HEK293 (cell line): ENCODE measurements around the gene IGF2BP2.

Source experiments
- CTCF ChIA-PET: fragments of 350-600 bp; formaldehyde crosslinking; extraction: SDS; loops from one replicate; lab custom pipeline; 2021; ENCODE audit warnings: antibody characterized with exemption; lab: Yijun Ruan, JAX
- POLR2A ChIA-PET: fragments of 300-600 bp; formaldehyde crosslinking; extraction: SDS; loops from one replicate; lab custom pipeline; 2020; ENCODE audit warnings: antibody characterized with exemption, inconsistent platforms; lab: Yijun Ruan, JAX
- H3K27ac ChIP-seq: fragments of 200-500 bp; sonication (Bioruptor generic); 2 replicates; pipeline ENCODE4 v1.5.1; 2014; ENCODE audit warnings: low read depth, low read length, control low read depth, inconsistent platforms; ENCODE audit errors: extremely low read depth
- H3K36me3 ChIP-seq, 2 experiments: fragments of 200-500 bp in 1 of 2; sonication (Bioruptor generic) in 1 of 2; 1 replicate in 1 of 2; 2 replicates in 1 of 2; pipeline ENCODE4 v1.5.1; 2014 to 2017; ENCODE audit warnings: inconsistent platforms in 2 of 2, low read length in 2 of 2; ENCODE audit not compliant: control insufficient read depth in 2 of 2, insufficient read depth in 1 of 2
- H3K4me1 ChIP-seq: fragments of 200-500 bp; sonication (Bioruptor generic); 2 replicates; pipeline ENCODE4 v1.5.1; 2014; ENCODE audit warnings: mild to moderate bottlenecking, low read length, inconsistent platforms; ENCODE audit not compliant: control insufficient read depth, insufficient read depth
- H3K4me3 ChIP-seq: 2 replicates; pipeline ENCODE4 v1.5.1; 2011; ENCODE audit warnings: low read depth, mild to moderate bottlenecking, control low read depth, low read length, moderate library complexity
- H3K9me3 ChIP-seq: fragments of 200-500 bp; sonication (Bioruptor generic); 2 replicates; pipeline ENCODE4 v1.5.1; 2014; ENCODE audit warnings: low read depth, low read length, inconsistent platforms; ENCODE audit not compliant: control insufficient read depth, insufficient read depth
- GLI2 ChIP-seq: fragments of 450-650 bp; formaldehyde crosslinking; IDR thresholded peaks from 2 replicates; pipeline ENCODE4; 2017; ENCODE audit warnings: missing biosample characterization, missing genetic modification characterization, low read depth, borderline replicate concordance
- MZF1 ChIP-seq: fragments of 450-650 bp; formaldehyde crosslinking; IDR thresholded peaks from 2 replicates; pipeline ENCODE4 v1.5.1; 2017; ENCODE audit warnings: missing biosample characterization, missing genetic modification characterization, borderline replicate concordance
- PATZ1 ChIP-seq: fragments of 450-650 bp; formaldehyde crosslinking; IDR thresholded peaks from 2 replicates; pipeline ENCODE4 v1.5.1; 2016; ENCODE audit warnings: missing biosample characterization, missing genetic modification characterization
- PRDM6 ChIP-seq: fragments of 450-650 bp; formaldehyde crosslinking; IDR thresholded peaks from 2 replicates; pipeline ENCODE4 v1.5.1; 2017; ENCODE audit warnings: missing biosample characterization, missing genetic modification characterization
- ZBTB49 ChIP-seq: fragments of 450-650 bp; formaldehyde crosslinking; IDR thresholded peaks from 2 replicates; pipeline ENCODE4 v1.5.1; 2016; ENCODE audit warnings: missing biosample characterization, missing genetic modification characterization, low read depth
- ZNF132 ChIP-seq: fragments of 450-650 bp; formaldehyde crosslinking; IDR thresholded peaks from 2 replicates; pipeline ENCODE4 v1.5.1; 2017; ENCODE audit warnings: missing biosample characterization, missing genetic modification characterization, borderline replicate concordance
- ZNF169 ChIP-seq: fragments of 450-650 bp; formaldehyde crosslinking; IDR thresholded peaks from 2 replicates; pipeline ENCODE4 v1.5.1; 2016; ENCODE audit warnings: missing biosample characterization, missing genetic modification characterization
- ZNF174 ChIP-seq: fragments of 450-650 bp; formaldehyde crosslinking; IDR thresholded peaks from 2 replicates; pipeline ENCODE4 v1.5.0; 2017; ENCODE audit warnings: missing biosample characterization, mild to moderate bottlenecking, missing genetic modification characterization
- ZNF202 ChIP-seq: fragments of 450-650 bp; formaldehyde crosslinking; IDR thresholded peaks from 2 replicates; pipeline ENCODE4 v1.5.1; 2016; ENCODE audit warnings: missing biosample characterization, missing genetic modification characterization, borderline replicate concordance
- ZNF24 ChIP-seq: fragments of 450-650 bp; formaldehyde crosslinking; IDR thresholded peaks from 2 replicates; pipeline ENCODE4 v1.5.1; 2016; ENCODE audit warnings: missing biosample characterization, missing genetic modification characterization
- ZNF341 ChIP-seq: fragments of 450-650 bp; formaldehyde crosslinking; IDR thresholded peaks from 2 replicates; pipeline ENCODE4; 2016; ENCODE audit warnings: low read depth, missing biosample characterization, missing genetic modification characterization
- ZNF548 ChIP-seq: fragments of 450-650 bp; formaldehyde crosslinking; IDR thresholded peaks from 2 replicates; pipeline ENCODE4 v1.5.1; 2016; ENCODE audit warnings: missing biosample characterization, missing genetic modification characterization
- ZNF621 ChIP-seq: fragments of 450-650 bp; formaldehyde crosslinking; IDR thresholded peaks from 2 replicates; pipeline ENCODE4 v1.5.1; 2017; ENCODE audit warnings: missing biosample characterization, missing genetic modification characterization
- ZNF768 ChIP-seq: fragments of 450-650 bp; formaldehyde crosslinking; IDR thresholded peaks from 2 replicates; pipeline ENCODE4 v1.5.1; 2018; ENCODE audit warnings: missing biosample characterization, mild to moderate bottlenecking, missing genetic modification characterization
- ZNF843 ChIP-seq: fragments of 450-650 bp; formaldehyde crosslinking; IDR thresholded peaks from 2 replicates; pipeline ENCODE4 v1.5.1; 2016; ENCODE audit warnings: missing biosample characterization, missing genetic modification characterization
- TF ChIP-seq, protein P1 (sequence below): fragments of 450-650 bp; formaldehyde crosslinking; IDR thresholded peaks from 2 replicates; pipeline ENCODE4 v1.5.0; 2017; ENCODE audit warnings: missing biosample characterization, missing genetic modification characterization, borderline replicate concordance

The IGF2BP2 gene

DNA sequence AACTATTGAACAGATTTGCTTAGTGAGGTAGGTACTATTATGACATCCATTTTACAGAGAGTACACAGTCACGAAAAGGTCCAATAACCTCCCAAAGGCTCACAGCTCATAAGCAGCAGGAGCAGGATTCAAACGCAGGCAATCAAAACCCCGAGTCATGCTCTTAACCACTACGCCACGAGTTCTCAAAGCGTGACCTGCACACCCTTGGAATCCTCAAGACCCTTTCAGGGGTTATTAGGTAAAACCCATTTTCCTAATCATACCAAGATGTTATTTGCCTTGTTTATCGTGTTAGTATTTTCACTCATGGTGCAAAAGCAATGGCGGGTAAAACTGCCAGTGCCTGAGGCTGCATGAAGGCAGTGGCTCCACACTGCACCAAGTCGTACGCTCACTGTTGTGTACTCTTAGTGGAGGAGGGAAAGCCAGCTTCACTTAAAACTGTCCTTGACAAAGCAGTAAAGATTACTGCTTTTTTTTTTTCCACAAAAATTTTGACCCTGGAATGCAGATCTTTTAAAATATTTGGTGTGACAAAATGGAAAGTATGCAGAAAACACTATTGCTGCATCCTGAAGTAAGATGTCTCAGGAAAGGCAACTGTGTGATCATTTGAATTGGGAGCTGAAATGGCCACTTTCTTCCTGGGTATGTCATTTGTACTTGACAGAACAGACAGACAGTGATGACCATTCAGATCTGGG is 96.1 kb downstream of the IGF2BP2 start:
- 0 out of 2 replicates have a peak, but pooled peaks cover 3% of the 10 kb centered on the region for H3K4me1 ChIP-seq
- ChIA-PET CTCF (interaction anchor here (2.3 kb wide), 1 partner anchor 69 kb away, joined by 7 read pairs; no protein-coding TSS in a partner anchor), POLR2A (interaction anchor here (0.9 kb wide), 1 partner anchor 12 kb away, joined by 3 read pairs; no protein-coding TSS in a partner anchor)

GRCh38 chr3:185727873-185728272 is 97.0 kb downstream of the IGF2BP2 start:
- ChIA-PET CTCF (interaction anchor here (1.1 to 2.3 kb wide), 2 partner anchors 68 to 216 kb away, joined by 3 to 7 read pairs; no protein-coding TSS in a partner anchor), POLR2A (no interaction called here)
- Histone ChIP-seq H3K27ac (no peak overlapping the region), H3K36me3 (no peaks in the 10 kb centered on the region), H3K4me3 (no peak overlapping the region), H3K9me3 (no peaks in the 10 kb centered on the region), H3K4me1 (0 out of 2 replicates have a peak, but pooled peaks cover 3% of the 10 kb centered on the region)
- TF ChIP-seq PRDM6 (no peak), MZF1 (tag by site-specific recombination) (peak; percentile 45; the same call in 1 of the 2 replicates)

More for the DNA sequence above, 96.1 kb downstream of the IGF2BP2 start:
- Histone ChIP-seq H3K9me3 (no peaks in the 10 kb centered on the region), H3K36me3 (no peaks in the 10 kb centered on the region), H3K4me3 (no peak overlapping the region), H3K27ac (no peak overlapping the region)
- TF ChIP-seq ZNF24 (tag by site-specific recombination) (no peak), ZNF621 (tag by site-specific recombination) (no peak), ZNF768 (no peak), ZBTB49 (tag by site-specific recombination) (no peak), ZNF843 (no peak), ZNF548 (tag by site-specific recombination) (no peak)

GRCh38 chr3:185726254-185726967 is 98.4 kb downstream of the IGF2BP2 start:
- TF ChIP-seq ZNF202 (no peak), GLI2 (tag by site-specific recombination) (no peak), PATZ1 (no peak), ZNF132 (tag by site-specific recombination) (no peak), ZNF174 (tag by site-specific recombination) (no peak), ZNF169 (tag by site-specific recombination) (no peak), ZNF621 (tag by site-specific recombination) (no peak), ZNF341 (tag by site-specific recombination) (no peak)
- TF ChIP-seq, protein P1, sequence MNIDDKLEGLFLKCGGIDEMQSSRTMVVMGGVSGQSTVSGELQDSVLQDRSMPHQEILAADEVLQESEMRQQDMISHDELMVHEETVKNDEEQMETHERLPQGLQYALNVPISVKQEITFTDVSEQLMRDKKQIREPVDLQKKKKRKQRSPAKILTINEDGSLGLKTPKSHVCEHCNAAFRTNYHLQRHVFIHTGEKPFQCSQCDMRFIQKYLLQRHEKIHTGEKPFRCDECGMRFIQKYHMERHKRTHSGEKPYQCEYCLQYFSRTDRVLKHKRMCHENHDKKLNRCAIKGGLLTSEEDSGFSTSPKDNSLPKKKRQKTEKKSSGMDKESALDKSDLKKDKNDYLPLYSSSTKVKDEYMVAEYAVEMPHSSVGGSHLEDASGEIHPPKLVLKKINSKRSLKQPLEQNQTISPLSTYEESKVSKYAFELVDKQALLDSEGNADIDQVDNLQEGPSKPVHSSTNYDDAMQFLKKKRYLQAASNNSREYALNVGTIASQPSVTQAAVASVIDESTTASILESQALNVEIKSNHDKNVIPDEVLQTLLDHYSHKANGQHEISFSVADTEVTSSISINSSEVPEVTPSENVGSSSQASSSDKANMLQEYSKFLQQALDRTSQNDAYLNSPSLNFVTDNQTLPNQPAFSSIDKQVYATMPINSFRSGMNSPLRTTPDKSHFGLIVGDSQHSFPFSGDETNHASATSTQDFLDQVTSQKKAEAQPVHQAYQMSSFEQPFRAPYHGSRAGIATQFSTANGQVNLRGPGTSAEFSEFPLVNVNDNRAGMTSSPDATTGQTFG (tag by site-specific recombination), result no peak
- H3K4me1 ChIP-seq, result no peaks in the 10 kb centered on the region
- no peaks in the 10 kb centered on the region for H3K36me3 ChIP-seq
- POLR2A ChIA-PET, result no interaction called here
- no peak overlapping the region for H3K27ac ChIP-seq
- CTCF ChIA-PET, result interaction anchor here (0.6 kb wide), 1 partner anchor 95 kb away, joined by 3 read pairs; no protein-coding TSS in a partner anchor
- no peak overlapping the region for H3K4me3 ChIP-seq
- no peaks in the 10 kb centered on the region for H3K9me3 ChIP-seq
